Sigmoid colon (tissue), 4 donors: ENCODE data around the gene THBS2.

ENCODE experiments used
- POLR2A ChIP-seq, 2 donors: fragments of 450-650 bp; IDR thresholded peaks; one replicate each; pipeline ENCODE4 v1.6.1; 2016; ENCODE audit warnings: antibody characterized with exemption in 2 of 2, mild to moderate bottlenecking in 2 of 2, moderate library complexity in 2 of 2
- POLR2AphosphoS5 ChIP-seq, 4 donors: sonication (generic); formaldehyde crosslinking; IDR thresholded peaks; one replicate each; pipeline ENCODE4 v1.6.1; 2017; ENCODE audit warnings: antibody characterized with exemption in 4 of 4
- TF ChIP-seq, protein P1 (sequence below), 4 experiments: fragments of 450-650 bp in 3 of 4; fragments of 200-600 bp in 1 of 4; IDR thresholded peaks; one replicate each; pipeline ENCODE4 v1.5.1; 2016 to 2019; ENCODE audit warnings: antibody characterized with exemption in 4 of 4, mild to moderate bottlenecking in 3 of 4, moderate library complexity in 2 of 4

DNA sequence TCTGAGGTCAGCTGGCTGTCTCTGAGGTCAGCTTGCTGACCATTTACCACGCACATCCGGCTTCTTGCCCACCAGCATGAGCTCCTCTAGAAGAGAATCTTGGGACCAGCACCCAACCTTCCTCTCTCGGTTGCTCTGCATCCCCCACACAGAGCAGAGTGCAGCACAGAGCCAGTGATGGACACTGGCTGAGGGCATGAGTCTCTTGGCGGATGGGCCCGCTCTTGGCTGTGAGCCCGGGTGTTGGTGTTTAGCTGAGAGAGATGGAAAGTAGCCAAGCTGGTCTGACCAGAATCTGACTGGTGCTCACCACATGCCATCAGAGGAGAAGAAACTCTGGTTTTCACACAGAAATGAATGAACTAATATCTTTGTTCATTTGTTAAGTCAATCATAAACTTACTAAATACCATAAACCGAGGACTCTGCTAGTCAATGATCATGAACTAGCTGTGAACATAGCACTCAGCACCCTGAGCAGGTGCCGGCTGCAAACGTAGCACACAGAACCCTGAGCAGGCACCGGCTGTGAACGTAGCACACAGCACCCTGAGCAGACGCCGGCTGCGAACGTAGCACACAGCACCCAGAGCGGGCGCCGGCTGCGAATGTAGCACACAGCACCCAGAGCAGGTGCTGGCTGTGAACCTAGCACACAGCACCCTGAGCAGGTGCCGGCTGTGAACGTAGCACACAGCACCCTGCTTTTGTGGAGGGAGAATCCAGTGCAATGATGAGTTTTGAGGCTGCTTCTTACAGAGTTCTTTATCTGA lies 10.4 kb upstream of the THBS2 start:
- TF ChIP-seq, protein P1, sequence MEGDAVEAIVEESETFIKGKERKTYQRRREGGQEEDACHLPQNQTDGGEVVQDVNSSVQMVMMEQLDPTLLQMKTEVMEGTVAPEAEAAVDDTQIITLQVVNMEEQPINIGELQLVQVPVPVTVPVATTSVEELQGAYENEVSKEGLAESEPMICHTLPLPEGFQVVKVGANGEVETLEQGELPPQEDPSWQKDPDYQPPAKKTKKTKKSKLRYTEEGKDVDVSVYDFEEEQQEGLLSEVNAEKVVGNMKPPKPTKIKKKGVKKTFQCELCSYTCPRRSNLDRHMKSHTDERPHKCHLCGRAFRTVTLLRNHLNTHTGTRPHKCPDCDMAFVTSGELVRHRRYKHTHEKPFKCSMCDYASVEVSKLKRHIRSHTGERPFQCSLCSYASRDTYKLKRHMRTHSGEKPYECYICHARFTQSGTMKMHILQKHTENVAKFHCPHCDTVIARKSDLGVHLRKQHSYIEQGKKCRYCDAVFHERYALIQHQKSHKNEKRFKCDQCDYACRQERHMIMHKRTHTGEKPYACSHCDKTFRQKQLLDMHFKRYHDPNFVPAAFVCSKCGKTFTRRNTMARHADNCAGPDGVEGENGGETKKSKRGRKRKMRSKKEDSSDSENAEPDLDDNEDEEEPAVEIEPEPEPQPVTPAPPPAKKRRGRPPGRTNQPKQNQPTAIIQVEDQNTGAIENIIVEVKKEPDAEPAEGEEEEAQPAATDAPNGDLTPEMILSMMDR (IDR thresholded peaks at IDR 0.05): no peak
- TF ChIP-seq POLR2A (IDR thresholded peaks at IDR 0.05): no peak
- no peak for TF ChIP-seq POLR2AphosphoS5 (IDR thresholded peaks at IDR 0.05)
